Stimulated activated CD8-positive, alpha-beta memory T cell treated with anti-CD3 and anti-CD28 coated beads, Interleukin-2, amount 100 ng/mL, for 48 hours (primary cell): ENCODE measurements around the gene SLC25A24.
"Not testable (repeated sequence)": the region's sequence is repeated elsewhere in the genome, so short reads cannot be mapped to it uniquely, and the experiment has no call there.

Experiments used
- DNase-seq, 2 donors: peaks; one replicate each; pipeline ENCODE4 v3.0.0-alpha.2; 2020; ENCODE audit warnings: low read depth in 2 of 2

The SLC25A24 gene

DNA sequence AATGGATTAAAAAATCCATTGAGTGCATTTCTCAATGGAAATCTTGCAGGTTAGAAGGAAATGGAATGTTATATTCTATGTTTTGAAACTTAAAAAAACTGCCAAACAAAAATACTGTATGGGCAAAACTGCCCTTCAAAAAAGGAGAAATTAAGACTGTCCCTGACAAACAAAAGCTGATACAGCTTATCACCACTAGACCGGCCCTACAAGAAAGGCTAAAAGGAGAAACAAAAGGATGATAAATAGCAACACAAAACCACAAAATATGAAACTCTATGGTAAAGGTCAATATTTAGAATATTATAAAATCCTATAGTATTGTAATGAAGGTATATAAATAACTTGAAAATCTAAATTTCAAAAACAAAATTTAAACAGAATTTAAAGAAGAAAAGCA, 60.0 kb downstream of the SLC25A24 start:
- DNase-seq, result no peak

DNA sequence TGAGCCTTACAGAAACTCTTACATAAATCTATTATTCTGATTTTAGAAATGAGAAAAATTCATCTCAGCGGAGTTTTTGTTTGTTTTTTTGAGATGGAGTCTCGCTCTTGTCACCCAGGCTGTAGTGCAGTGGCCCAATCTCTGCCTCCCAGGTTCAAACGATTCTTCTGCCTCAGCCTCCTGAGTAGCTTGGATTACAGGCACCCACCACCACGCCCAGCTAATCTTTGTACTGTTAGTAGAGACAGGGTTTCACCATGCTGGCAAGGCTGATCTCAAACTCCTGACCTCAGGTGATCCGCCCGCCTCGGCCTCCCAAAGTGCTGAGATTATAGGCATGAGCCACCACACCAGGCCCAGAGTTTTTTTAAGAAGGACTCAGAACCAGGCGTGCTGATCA, 60.6 kb downstream of the SLC25A24 start:
- DNase-seq, result not testable (repeated sequence)

DNA sequence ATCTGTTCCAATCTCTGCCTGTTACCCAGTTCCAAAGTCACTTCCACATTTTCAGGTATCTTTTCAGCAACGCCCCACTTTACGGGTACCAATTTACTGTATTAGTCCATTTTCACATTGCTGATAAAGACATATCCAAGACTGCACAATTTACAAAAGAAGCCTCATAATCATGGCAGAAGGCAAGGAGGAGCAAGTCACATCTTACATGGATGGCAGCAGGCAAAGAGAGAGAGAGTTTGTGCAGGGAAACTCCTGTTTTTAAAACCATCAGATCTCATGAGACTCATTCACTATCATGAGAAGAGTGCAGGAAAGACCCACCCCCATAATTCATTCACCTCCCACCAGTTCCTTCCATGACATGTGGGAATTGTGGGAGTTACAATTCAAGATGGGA, 67.0 kb downstream of the SLC25A24 start:
- not testable (repeated sequence) for DNase-seq

DNA sequence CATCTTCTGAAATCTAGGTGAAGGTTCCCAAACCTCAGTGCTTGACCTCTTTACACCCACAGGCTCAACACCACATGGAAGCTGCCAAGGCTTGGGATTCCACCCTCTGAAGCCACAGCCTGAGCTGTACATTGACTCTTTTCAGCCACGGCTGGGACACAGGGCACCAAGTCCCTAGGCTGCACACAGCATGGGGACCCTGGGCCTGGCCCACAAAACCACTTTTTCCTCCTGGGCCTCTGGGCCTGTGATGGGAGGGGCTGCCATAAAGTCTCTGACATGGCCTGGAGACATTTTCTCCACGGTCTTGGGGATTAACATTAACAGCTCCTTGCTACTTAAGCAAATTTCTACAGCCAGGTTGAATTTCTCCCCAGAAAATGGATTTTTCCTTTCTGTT, 67.8 kb downstream of the SLC25A24 start:
- not testable (repeated sequence) for DNase-seq

DNA sequence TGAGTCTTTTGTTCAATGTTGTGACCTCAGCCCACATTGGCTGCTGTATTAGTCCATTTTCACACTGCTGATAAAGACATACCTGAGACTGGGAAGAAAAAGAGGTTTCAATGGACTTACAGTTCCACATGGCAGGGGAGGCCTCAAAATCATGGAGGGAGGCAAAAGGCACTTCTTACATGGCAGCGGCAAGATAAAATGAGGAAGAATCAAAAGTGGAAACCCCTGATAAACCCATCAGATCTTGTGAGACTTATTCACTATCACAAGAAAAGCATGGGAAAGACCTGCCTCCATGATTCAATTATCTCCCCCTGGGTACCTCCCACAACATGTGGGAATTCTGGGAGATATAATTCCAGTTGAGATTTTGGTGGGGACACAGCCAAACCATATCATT, 68.9 kb downstream of the SLC25A24 start:
- DNase-seq, result not testable (repeated sequence)

DNA sequence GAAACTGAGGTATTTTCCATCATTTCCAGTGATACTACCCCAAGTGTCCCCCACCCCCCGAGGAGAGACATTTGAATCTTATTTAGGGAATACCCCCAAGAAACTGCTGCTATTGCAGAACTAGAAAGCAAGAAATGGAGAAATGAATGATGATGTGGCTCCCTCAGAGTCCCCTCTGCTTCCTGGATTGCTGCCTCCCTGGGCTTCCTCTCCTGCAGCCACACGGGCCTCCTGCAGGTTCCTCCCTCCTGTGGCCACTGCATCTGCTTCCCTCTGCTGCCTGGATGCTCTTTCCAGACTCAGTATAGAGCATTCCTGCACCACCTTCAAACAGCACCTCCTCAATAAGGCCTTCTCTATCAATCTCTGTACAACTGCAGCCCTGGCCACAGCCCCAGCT, 69.3 kb downstream of the SLC25A24 start:
- no peak for DNase-seq

DNA sequence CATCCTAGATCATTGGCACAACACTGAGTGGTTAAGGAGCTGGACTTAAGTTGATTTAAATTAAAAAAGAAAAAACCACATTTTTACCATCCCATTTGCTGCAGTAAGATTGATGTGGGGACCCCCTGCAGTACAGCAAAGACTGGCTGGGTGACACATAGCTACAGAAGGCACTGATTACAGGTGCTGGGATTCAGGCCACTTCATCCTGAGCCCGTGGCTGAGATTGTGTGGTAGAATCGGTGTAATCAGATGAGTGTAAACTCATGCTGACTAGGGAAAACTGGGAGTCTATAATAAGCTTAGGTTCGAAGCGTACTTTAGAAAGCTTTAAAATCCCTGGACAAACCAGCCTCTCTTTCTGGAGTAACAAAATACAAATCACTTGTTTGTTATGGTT, 70.1 kb downstream of the SLC25A24 start:
- no peak for DNase-seq

DNA sequence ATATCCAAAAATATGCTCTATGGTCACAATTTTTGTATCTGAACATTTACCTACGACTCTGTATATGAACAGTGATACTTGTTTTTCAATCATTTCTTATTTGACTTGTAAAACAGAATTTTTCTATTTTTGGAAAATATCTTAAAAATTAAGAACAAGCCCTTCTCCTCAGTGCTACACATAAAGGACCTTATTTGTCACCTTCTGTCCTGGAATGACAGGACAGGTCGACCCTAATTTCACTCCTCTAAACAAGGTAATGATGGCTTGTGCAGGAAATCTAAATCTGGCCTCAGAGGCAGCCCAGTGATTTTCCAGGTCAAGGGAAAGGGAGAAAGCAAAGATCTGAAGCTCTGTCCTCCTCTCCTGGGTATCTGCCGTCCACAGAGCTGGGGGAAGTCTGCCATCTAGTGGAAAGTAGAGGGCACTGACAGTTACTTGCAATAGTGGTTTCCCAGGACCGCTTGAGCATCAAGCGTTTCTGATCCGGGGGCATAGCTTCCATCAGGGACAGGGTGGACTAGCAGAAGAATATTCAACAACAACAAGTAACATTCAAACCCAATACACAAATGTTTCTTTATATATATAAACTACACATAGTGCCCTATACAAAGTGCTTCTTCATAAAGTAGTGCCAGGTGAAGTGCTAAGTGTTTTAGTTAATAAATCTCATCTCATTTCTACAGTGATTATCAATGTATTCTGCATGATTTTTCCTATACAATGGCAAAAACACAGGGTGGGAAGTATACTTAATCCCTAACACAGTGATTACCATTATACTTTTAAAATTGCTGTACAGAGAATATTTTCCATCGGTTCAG, 74.6 kb downstream of the SLC25A24 start:
- DNase-seq, result peak; percentile 23 to 36

DNA sequence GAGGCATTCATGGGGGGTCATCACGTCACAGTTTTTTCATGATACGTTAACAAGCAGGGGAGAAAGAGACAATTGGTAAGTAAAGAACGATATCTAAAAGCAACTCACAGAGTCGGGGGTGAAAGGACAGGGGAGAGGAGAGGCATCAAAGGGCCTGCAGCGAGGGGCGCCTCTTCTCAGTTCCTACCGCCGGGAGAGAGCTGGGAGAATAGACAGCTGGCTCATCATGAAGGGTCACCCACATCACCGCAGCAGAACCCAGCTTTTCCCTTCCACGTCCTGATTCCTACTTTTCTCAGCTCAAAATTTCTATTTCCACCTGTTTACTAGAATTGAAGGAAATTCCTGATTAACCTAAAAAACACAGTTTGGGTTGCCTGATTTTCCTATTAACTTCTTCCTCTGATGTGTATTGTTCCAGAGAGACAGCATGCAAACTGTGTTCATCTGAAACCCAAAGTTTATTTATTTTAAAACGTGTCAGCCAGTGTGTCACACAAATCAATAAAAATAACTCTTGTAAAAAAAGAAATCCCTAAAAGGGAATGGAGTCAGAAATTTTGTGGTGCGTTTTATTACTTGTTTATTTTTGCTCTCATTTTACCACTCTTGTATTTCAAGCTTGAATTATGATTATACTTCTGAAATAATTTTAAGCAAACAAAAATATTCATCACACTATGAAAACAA, 75.4 kb downstream of the SLC25A24 start:
- no peak for DNase-seq

DNA sequence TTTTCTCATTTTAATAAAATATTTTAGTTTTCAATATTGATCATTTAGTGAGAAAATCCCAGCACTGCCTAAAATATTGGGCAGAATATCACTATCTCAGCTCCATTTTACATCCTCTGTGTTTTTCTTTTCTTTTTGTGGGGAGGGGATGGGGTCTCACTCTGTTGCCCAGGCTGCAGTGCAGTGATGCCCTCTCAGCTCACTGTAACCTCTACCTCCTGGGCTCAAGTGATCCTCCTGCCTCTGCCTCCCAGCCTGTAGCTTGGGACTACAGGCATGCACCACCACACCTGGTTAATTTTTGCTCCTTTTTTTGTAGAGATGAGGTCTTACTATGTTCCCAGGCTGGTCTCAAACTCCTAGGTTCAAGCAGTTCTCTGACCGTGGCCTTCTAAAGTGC, 76.1 kb downstream of the SLC25A24 start:
- no peak for DNase-seq

DNA sequence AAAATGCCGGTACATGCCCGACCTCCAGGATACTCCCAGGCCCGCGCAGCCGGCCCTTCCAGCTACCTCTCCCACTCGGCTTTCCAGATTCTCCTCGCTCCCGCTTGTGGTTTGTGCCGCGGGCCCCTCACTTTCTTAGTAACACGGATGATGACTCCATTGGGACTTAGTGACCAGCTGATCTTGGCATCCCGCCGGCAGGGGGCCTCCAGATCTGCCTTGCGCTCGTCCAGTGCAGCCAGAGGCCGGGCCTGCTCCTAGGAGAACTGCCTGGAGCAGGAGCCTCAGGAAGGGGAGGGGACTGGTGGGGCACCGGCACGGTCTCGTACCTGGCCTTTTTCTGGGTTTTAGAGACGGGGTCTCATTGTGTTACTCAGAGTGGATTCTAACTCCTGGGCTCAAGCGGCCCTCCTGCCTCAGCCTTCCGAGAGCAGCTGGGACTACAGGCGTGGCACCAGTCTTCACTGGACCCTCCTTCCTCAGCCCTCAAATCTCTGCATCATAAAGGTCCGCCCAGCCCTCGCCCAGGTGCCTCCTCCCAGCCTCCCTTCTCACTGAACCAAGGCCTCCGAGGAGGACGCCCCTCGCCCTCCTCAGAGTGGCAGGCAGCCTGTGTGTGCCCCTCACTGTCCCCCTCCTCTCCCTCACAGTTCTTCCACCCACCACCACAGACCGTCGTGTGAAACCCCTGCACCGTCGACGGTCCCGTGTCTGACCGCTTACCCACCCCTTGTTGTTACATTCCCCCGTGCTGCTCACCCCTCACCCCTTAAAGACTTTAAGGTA, 78.6 kb downstream of the SLC25A24 start:
- DNase-seq, result no peak

DNA sequence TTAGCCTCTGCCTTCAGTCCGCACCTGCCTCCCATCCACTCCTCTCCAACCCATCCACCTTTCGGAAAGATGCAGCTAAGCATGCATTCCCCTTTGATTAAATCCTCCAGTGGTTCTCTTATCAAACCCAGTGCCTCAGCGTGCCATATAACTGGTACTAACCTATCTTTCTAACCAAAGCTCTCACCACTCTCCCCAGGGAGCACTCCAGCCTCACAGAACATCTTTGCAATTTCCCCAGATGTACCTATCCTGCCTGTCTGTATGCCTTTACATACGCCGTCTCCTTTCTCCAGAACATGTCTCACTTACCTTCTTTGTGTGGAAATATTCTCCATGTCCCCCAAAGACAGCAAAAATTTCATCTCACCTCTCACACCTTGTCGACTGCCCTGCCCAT, 80.0 kb downstream of the SLC25A24 start:
- no peak for DNase-seq

DNA sequence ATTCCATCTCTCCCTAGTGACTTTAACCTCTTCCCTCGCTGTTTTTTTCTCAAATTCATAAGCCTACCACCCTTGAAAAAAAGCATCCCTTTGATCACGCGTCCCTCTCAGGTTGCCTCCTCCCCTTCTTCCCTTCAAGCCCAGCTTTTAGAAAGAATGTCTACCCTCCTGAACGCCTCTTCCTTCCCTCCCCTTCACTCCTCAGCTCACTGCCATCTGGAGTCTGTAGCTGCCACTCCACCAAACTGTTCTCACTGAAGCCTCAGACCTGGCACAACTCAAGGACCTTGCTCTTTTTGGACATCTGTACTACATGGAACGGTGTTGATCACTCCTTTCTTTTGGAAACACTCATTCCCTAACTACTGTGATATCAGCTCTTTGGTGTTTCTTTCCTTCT, 80.6 kb downstream of the SLC25A24 start:
- no peak for DNase-seq

DNA sequence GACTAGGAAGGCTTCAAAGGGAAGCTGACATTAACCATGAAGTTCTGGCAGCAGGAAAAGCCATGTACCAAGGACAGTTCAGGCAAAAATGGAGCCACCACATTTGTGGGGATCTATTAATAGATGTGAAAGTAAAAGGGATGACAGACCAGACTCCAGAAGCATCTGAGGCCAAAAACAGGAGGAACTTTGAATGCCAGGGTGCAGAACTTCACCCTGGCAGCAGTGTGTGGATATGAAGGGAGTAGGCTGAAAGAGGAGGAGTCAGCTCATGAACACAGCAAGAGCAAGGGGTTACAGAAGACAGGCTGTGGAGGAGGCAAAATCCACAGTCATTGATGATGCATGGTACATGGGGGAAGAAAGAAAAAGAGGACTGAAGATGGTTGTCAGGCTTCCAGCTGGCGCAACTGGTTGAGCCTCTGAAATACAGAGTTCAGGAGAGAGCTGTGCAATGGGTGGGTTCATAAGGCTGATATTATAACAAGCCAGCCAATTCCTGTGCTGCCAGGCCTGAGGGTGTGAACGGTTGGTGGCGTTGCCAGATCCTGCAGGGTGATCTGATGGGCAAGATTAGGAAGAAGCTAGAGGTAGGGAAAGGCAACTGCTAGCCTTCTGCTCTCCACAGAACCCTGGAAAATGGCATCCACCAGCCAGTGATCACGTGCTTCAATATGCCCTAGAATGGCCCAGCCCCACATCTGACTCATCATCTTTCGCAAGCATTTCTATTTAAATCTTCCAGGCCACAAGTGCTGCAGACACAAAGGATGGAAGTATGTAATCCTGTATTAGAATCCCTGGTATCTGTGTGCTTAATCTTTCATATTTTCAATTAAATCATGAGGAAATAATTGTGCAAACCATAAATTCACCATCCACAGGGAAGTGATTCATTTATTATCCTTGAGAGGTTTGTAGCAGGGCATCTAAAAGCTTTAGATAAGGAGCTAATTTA, 81.9 kb downstream of the SLC25A24 start:
- DNase-seq, result no peak

DNA sequence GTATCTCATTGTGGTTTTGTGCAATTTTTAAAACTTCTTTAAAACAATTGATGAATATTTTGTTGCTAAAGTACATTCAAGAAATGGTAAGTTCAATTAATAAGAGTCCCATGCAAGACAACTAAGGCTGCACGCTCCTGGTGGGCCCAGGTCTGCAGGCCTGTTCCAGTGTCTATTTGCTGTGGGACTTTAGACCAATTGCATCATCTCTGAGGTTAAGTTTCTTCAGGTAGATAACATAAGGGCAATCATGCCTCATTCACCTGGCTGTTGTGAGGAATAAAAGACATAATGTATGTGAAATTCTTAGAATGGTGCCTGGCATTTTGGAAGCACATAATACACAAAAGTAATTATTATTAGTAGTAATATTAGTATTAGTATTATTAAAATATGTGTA, 82.9 kb downstream of the SLC25A24 start:
- no peak for DNase-seq

DNA sequence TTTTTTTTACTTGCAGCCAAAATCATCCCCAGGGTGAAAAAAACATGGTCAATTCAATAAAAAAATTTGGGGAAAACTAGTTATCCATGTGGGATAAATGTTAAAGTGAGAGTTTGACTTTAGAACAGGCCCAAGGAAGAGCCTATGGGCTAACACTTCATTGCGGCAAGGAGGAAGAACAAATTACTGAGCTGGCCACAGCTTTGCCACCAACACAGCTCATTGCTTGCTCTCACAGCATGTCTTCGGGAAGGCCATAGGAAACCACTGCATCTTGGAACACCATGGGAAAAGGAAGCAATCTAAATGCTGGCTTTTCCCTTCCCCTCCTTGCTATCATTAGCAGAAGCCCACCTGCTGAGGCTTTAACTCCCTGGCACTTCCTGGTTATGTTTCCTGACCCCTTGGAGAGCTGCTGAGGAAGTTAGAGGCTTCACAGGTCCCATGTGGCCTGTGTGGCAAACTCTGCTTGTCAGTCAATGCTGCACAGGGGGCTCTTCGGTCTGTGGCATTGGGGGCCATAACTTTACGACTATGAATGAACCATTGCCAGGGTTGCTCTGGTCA, 86.0 kb downstream of the SLC25A24 start:
- no peak for DNase-seq

DNA sequence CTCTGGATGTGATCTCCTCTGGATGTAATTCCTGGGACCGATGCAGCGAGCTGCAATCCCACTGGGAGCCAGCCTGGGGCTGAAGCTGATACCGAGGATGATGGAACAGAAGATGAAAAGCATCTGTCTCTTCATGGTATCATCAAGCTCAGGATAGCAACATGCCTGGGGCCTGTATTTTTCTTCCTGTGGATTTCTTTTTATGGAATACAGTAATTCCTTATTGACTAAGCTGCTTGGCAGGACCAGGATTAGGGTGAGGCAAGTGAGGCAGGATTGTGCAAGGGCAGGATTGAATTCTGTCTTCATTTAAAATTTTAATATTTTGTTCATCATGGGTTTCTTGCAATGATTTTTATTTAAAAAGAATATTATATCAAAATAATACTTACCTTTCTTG, 86.6 kb downstream of the SLC25A24 start:
- no peak for DNase-seq

DNA sequence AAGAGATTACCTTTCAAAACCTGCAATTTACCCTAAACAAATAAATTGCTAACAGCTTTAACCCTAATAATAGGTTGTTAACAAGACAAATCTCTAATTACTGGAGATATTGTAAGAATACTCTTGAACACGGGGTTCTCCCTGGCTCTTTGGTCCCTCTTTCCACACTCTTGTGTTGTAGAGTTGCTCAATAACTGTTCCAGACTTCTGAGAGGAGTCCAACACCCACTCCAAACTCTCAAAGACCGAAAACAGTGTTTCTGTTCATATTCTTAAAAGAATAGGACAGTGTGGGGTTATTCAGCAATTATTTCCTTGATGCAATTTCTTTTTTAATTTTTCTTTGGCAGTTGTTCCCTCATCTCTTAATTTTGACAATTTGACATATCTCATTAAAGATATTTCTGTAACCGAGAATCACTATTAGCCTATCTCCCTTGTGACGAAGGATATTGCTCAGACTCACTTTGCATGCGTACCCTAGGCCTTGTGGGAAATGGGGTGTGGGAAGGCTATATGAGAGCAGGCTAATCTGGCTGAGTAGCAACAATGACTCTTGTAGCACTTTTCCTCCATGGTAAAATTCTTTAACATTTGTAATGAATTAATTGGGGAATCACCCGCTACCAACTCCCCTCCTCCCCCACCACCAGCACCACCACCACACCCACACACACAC, 90.7 kb downstream of the SLC25A24 start:
- DNase-seq, result no peak

DNA sequence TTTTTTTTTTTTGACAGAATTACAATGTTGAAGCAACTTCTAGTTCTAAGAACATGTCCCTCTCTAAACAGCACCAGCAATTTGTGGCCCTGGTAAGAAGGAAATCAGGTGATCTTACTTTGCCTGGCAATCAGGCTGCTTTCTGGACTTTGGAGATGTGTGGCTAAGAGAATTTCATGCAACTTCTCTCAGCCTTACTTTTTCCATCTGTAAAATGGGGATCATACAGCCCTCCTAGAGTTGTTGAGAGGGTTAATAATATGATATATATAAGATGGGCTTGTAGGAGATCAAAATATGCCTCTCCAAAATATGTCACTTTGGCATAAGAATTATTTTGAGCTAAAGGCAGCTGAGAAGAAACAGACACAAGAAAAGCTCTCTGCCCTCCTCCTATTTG, 92.0 kb downstream of the SLC25A24 start:
- no peak for DNase-seq

DNA sequence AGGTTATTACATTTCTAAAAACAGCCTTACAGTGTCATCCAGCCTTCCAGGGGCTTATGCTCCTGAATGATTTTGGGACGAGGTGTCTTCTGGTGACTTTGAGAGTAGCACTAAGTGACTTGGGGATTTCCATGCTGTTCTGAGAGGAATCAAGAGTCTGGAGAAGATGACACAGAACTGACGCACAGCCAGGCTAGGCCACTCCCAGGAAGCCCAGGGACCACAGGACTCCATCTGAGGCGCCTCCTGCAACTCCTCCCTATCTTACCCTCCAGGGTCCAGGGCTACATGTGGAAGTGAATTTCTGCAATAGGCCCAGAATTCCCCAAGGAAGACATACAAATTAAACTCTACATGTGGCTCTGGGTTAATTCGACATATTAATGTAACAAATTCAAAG, 92.5 kb downstream of the SLC25A24 start:
- DNase-seq, result peak; percentile 17 to 24

DNA sequence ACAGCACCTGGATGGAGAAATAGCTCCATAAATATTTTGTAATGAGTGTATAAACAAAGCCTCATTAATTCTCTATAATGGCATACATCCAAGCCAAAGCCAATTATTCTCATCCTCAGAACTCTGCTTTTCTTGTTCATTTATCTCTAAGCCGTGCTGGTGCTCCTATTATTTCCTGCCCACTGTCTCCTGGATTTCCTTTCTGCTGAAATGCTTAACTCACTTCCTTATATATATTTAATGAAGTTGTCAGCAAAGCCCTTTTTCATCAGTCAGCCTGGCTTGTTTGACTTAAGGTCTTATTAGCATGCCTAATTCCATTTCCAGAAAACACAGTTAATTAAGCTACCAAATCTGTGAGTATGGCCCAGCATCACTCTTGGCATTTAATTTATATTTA, 93.4 kb downstream of the SLC25A24 start:
- no peak for DNase-seq
